ENCODE data around the gene CNN2. TPM values are rescaled to one million over a fixed set of nuclear protein-coding genes. Genes with fewer than 3 reads are reported as not detected.
A peak's percentile ranks its signal among the peaks of the same experiment; 100 is the strongest.

Gene CNN2
- total RNA-seq, 2 experiments from 2014 or later = 307 to 318 TPM

GRCh38 chr19:1028062-1028926, 1.9 kb downstream of the CNN2 start:
- DNase-seq = peak in 13 of 14 experiments; percentile 53 to 85 (median 72)
- H3K36me3 Mint-ChIP-seq (ENCODE audit: low read depth) = peaks cover 46% of the 10 kb centered on the region
- Histone ChIP-seq H3K27me3 (ENCODE audit: control insufficient read depth in 1 of 2, insufficient read depth in 2 of 2, low read length in 2 of 2) (no peaks in the 10 kb centered on the region), H3K4me1 (ENCODE audit: insufficient read depth, low read length) (peaks cover 59% of the 10 kb centered on the region), H3K36me3 (ENCODE audit: insufficient read depth, low read length) (peaks cover 27% of the 10 kb centered on the region), H3K27ac (ENCODE audit: low read depth in 1 of 2, low read length in 2 of 2) (peak overlapping the region; percentile 70 to 85), H3K4me3 (ENCODE audit: low read length) (peak overlapping the region; percentile 99), H3K9me3 (ENCODE audit: control insufficient read depth in 1 of 2, insufficient read depth in 1 of 2, low read length in 2 of 2) (no peaks in the 10 kb centered on the region)
- H3K4me1 Mint-ChIP-seq (ENCODE audit: low read depth) = peaks cover 32% of the 10 kb centered on the region
- no peaks in the 10 kb centered on the region for H3K27me3 Mint-ChIP-seq
- TF ChIP-seq CTCF (IDR thresholded peaks at IDR 0.05) = no peak
- peak overlapping the region; percentile 94 for H3K4me3 Mint-ChIP-seq
- CTCF ChIA-PET = interaction anchor here (0.9 to 2.1 kb wide), 4 partner anchors 10 to 216 kb away, joined by 3 to 8 read pairs (median 6); no protein-coding TSS in a partner anchor
- H3K9me3 Mint-ChIP-seq = no peaks in the 10 kb centered on the region
- peak; percentile 39 for ATAC-seq (ENCODE audit: poor library complexity)
- H3K27ac Mint-ChIP-seq = peak overlapping the region; percentile 93
- POLR2A ChIA-PET = interaction anchor here (0.7 to 10.0 kb wide), 16 partner anchors 8 to 243 kb away, joined by 3 to 203 read pairs (median 6); partner anchors contain the start of genes ABCA7, ARHGAP45, CIRBP and MED16
- intact Hi-C loops (cut with DNase I, micrococcal nuclease) = loop anchor here in 1 of 2 experiments (10.0 kb wide), 1 partner anchor 217 kb away; the partner anchor contains the start of genes ATP5F1D and MIDN

GRCh38 chr19:1032264-1032867, 6.0 kb downstream of the CNN2 start:
- Mint-ChIP-seq H3K4me1 (ENCODE audit: low read depth) (peaks cover 44% of the 10 kb centered on the region), H3K4me3 (no peak overlapping the region), H3K27me3 (no peaks in the 10 kb centered on the region), H3K36me3 (ENCODE audit: low read depth) (peaks cover 67% of the 10 kb centered on the region), H3K27ac (peak overlapping the region; percentile 86), H3K9me3 (no peaks in the 10 kb centered on the region)
- no peak for ATAC-seq (ENCODE audit: poor library complexity)
- intact Hi-C loops (cut with DNase I, micrococcal nuclease) = no loop called here
- Histone ChIP-seq H3K4me3 (ENCODE audit: low read length) (no peak overlapping the region), H3K4me1 (ENCODE audit: insufficient read depth, low read length) (peaks cover 76% of the 10 kb centered on the region), H3K27ac (ENCODE audit: low read depth in 1 of 2, low read length in 2 of 2) (no peak overlapping the region), H3K27me3 (ENCODE audit: control insufficient read depth in 1 of 2, insufficient read depth in 2 of 2, low read length in 2 of 2) (no peaks in the 10 kb centered on the region), H3K36me3 (ENCODE audit: insufficient read depth, low read length) (peaks cover 50% of the 10 kb centered on the region), H3K9me3 (ENCODE audit: control insufficient read depth in 1 of 2, insufficient read depth in 1 of 2, low read length in 2 of 2) (no peaks in the 10 kb centered on the region)
- no peak for TF ChIP-seq CTCF (IDR thresholded peaks at IDR 0.05)
- ChIA-PET POLR2A (interaction anchor here (0.6 to 10.0 kb wide), 6 partner anchors 11 to 237 kb away, joined by 3 to 186 read pairs (median 4); partner anchors contain the start of genes ARHGAP45, CIRBP and RNU6-2), CTCF (interaction anchor here (0.6 to 1.3 kb wide), 2 partner anchors 11 to 123 kb away, joined by 3 read pairs; no protein-coding TSS in a partner anchor)
- DNase-seq = no peak

- Mint-ChIP-seq H3K36me3 (ENCODE audit: low read depth) (peaks cover 77% of the 10 kb centered on the region), H3K27me3 (no peaks in the 10 kb centered on the region), H3K4me3 (peak overlapping the region; percentile 50), H3K4me1 (ENCODE audit: low read depth) (peaks cover 63% of the 10 kb centered on the region), H3K9me3 (no peaks in the 10 kb centered on the region), H3K27ac (peak overlapping the region; percentile 92)
- POLR2A ChIA-PET = interaction anchor here (0.8 to 9.0 kb wide), 7 partner anchors 8 to 233 kb away, joined by 3 to 203 read pairs (median 90); partner anchors contain the start of genes ARHGAP45, CIRBP, CNN2 and RNU6-2
- DNase-seq (peak in 4 of 14 experiments; percentile 33 to 70 (median 42)), ATAC-seq (ENCODE audit: poor library complexity) (no peak)
- Histone ChIP-seq H3K4me3 (ENCODE audit: low read length) (no peak overlapping the region), H3K9me3 (ENCODE audit: control insufficient read depth in 1 of 2, insufficient read depth in 1 of 2, low read length in 2 of 2) (no peaks in the 10 kb centered on the region), H3K27ac (ENCODE audit: low read depth in 1 of 2, low read length in 2 of 2) (peak overlapping the region in 1 of 2 donors; percentile 21), H3K4me1 (ENCODE audit: insufficient read depth, low read length) (peaks cover 82% of the 10 kb centered on the region), H3K27me3 (ENCODE audit: control insufficient read depth in 1 of 2, insufficient read depth in 2 of 2, low read length in 2 of 2) (no peaks in the 10 kb centered on the region), H3K36me3 (ENCODE audit: insufficient read depth, low read length) (peaks cover 48% of the 10 kb centered on the region)
- no peak for TF ChIP-seq CTCF (IDR thresholded peaks at IDR 0.05)
- CTCF ChIA-PET = interaction anchor here (1.0 kb wide), 1 partner anchor 15 kb away, joined by 5 read pairs; the partner anchor contains the start of gene RNU6-2
- intact Hi-C loops (cut with DNase I, micrococcal nuclease) = no loop called here
These were observed 9.7 kb downstream of the CNN2 start for GRCh38 chr19:1035998-1036621.
